HG03103 (cell line): Measurements from ENCODE around the gene DPM1.
"Not testable (repeated sequence)": the region's sequence is repeated elsewhere in the genome, so short reads cannot be mapped to it uniquely, and the experiment has no call there.

Experiments
- ATAC-seq: cut with Tn5 transposase; IDR thresholded peaks from one replicate; pipeline ENCODE4 v1.9.1; 2021; ENCODE audit warnings: low read depth; ENCODE audit not compliant: unreplicated experiment

Gene DPM1

DNA sequence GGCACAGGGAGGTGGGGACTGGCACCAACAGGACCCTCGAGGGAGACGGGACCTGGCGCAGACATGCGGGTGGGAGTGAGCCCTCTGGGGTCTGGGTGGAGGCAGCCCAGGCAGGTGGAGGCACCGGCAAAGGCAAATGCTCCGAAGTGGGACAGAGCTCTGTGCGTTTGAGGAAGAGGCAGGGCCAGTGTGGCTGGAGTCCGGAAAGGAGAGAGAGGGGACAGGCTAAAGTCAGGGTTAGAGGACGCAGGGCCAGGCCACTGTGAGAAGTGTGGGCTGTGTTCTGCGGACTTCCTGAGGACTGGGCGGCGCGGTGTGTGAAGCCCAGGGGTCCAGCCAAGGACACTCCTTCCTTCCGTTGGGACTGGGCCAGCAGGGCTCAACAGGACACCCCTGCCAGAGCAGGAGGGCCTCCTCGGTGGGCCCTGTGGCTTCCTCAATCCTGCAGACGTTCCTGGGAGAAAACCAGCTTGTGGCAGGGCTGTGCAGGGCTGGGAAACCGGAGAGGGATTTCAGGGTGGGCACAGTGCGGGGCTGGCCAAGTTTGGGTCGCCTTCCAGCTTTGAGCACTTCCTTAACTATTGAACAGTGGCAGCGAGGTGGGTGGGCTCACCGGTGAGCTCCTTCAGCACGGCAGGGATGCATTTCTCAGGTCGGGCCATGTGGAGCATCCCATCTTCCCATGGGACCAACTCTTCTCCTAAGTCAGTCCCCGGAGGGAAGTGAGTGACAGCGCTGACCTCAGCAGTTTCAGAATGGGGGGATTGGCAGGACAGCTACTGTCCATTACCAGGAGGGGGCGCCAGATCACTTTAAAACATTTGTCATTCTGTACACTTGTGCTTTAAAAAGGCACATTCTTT lies 22.8 kb upstream of the DPM1 start:
- no peak for ATAC-seq

DNA sequence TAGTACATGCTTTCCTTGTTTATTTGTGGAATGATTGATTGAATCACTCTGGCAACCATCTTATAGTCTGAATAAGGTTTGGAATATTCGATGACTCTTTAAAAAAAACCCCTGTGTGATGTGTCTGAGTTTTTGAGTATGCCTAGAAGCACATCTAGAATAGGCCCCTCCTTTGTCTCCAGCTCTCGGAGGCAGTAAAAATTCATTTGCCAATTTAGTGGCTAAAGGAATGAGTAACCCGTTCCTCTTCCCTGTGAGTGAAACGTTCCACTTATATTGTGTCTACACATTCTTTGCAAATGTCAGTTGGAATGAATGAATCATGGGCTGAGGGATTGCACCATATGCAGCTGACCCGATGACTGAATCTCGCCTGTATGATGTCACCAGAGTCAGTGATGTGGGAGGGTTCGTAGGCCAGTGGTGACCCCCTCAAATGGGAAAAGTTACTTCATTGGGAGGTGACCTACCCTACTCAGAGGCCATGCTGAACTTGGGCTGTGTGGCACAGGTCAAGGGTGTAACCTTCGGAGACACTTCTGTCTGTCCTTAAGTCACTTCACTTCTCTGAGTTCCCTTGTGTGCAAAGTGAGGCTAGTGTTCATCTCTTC lies 21.8 kb upstream of the DPM1 start:
- no peak for ATAC-seq

DNA sequence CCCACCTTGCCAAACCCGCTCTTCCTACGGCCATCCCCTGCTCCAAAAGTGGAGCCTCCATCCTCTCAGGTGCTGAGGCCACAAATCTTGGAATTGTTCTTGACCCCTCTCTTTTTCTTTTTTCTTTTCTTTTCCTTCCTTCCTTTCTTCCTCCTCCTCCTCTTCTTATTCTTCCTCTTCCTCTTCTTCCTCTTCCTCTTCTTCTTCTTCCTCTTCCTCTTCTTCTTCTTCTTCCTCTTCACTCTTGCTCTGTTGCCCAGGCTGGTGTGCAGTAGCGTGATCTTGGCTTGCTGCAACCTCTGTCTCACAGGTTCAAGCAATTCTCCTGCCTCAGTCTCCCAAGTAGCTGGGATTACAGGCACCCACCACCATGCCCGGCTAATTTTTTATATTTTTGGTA lies 20.2 kb upstream of the DPM1 start:
- ATAC-seq = not testable (repeated sequence)

DNA sequence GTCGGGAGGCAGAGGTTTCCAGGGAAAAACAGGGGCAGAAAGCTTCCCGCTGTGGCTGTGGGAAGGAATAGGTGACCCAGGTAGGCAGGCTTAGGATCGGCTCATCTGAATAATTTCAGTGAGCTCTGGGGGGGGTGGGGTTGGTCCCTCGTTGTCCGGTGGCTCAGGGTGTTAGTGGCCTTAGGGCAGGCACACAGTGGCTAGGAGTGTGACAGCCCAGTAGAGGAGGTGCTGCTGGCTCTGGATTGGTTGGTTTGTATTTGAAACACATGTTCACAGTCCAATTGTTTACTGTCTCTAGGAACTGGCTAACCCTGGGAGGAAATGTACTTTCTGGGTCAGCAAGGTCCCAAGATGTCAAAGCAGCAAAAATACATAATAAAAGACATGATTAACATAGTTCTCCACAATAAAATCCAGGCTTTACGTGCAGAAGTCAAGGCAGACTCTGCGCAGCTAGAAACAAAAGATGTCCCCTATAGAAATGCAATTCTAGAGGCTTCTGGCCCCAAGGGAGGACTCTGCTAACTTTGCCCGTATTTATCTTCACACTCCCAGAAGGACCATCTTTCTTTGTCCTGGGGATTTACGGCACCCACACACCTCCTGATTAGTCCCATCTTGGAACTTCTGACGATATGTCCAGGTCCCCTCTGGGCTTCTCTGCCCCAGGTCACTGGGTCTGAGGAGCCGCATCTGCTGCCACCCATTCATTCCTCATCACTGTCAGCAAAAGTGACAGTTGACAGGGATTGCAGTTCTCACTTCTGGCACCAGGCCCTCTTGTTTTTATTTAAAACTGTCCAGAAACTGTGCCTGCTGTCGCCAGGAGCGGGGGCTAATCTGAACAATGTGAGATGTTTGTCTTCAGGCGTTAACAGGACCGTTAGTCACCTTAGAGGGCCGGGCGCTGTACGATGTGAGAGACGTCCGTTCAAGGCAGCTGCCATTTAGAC lies 19.0 kb upstream of the DPM1 start:
- no peak for ATAC-seq

DNA sequence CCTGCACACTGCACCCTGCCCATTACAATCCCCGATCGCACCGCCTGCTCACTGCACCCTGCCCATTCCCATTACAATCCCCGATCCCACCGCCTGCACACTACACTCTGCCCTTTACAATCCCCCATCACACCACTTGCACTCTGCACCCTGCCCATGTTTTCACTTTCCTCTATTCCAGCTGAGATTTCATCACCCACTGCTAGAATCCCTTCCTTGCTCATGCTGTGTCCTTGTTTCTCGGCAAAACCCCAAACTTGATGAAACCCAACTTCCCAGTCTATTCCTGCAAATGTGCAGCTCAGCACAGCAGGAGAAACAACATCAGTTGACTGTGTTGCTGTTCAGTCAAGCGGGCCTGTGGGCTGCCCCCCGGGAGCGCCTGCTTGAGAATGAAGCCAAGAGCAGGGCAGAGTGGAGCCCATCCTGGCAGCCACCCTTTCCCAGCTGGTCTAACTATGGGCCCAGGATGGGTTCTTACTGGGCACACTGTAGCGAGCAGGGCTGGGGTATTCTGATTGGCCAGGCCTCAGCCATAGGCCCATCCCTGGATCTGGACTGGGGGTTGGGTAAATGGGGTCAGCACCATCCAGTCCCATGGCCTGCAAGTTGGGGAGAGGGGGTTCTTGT lies 17.5 kb upstream of the DPM1 start:
- ATAC-seq = no peak

DNA sequence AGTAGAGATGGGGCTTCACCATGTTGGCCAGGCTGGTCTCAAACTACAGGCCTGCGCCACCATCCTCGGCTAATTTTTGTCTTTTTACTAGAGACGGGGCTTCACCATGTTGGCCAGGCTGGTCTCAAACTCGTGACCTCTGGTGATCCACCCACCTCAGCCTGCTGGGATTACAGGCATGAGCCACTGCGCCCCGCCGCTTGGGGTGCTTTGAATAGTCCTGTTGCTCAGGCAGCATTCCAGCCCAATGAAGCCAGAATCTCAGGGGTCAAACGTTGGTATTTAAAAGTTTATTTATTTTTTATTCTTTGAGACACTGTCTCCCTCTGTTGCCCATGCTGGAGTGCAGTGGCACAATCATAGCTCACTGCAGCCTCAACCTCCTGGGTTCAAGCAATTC lies 11.6 kb upstream of the DPM1 start:
- ATAC-seq = no peak

DNA sequence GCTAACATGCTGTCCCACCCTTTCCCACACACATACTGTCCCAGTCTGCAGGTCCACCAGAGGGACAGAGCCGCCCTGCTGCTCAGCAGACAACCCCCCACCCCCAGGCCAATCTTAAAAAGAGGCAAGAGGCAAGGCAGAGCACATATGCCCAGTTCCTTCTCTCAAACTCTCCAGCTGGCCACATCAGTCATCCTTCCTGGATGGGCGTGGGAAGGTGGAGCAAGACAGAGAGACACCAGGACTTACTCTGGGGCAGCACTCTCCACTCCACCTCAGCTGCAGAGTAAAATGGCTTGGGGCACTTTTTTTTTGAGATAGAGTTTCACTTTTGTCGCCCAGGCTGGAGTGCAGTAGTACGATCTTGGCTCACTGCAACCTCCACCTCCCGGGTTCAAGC lies 11.1 kb upstream of the DPM1 start:
- ATAC-seq = no peak

DNA sequence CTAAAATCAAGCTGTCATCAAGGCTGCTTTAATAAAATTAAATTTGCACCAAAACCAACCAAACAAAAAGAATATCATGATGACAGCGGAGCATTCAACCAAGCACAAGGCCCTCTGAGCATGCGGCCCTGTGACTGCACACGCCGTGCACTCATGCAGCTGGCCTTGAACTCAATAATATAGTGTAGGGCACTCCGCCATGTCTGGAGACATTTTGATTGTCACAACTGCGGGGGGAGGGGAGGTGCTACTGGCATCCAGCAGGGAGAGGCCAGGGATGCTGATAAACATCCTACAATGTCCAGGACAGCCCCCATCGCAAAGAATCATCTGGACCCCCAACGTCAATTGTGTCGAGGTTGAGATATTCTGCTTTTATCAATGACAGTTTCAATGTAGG lies 10.0 kb upstream of the DPM1 start:
- ATAC-seq = no peak

DNA sequence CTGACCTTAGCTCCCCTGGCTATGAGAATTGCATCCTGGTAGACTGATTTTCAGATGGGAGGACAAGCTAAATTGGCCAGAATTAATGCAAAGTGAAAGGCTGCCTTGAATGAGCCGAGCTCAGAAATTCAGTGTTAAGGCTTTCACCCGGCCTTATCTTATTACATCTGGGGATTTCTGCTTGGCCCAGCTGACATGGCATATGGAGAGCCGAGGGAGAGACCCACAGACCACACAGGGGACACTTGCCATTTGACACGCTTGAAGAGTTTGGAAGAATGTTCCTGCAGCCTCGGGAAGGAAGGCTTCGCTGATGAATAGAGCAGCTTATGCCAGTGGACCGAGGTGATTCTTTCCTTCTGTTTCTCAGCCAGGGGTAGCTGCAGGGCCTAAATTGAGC lies 9.3 kb upstream of the DPM1 start:
- no peak for ATAC-seq

DNA sequence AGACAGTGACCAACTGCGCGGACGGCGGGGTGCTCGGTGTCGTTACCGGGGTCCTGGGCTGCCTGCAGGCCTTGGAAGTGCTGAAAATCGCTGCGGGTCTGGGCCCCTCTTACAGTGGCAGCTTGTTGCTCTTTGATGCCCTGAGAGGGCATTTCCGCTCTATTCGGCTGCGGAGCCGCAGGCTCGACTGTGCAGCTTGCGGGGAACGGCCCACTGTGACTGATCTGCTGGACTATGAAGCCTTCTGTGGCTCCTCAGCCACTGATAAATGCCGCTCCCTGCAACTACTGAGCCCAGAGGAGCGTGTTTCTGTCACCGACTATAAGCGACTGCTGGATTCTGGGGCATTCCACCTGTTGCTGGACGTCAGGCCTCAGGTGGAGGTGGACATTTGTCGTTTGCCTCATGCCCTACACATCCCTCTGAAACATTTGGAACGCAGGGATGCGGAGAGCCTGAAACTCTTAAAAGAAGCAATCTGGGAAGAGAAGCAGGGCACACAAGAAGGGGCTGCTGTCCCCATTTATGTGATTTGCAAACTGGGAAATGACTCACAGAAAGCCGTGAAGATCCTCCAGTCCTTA lies 1.3 kb upstream of the DPM1 start:
- ATAC-seq = no peak

DNA sequence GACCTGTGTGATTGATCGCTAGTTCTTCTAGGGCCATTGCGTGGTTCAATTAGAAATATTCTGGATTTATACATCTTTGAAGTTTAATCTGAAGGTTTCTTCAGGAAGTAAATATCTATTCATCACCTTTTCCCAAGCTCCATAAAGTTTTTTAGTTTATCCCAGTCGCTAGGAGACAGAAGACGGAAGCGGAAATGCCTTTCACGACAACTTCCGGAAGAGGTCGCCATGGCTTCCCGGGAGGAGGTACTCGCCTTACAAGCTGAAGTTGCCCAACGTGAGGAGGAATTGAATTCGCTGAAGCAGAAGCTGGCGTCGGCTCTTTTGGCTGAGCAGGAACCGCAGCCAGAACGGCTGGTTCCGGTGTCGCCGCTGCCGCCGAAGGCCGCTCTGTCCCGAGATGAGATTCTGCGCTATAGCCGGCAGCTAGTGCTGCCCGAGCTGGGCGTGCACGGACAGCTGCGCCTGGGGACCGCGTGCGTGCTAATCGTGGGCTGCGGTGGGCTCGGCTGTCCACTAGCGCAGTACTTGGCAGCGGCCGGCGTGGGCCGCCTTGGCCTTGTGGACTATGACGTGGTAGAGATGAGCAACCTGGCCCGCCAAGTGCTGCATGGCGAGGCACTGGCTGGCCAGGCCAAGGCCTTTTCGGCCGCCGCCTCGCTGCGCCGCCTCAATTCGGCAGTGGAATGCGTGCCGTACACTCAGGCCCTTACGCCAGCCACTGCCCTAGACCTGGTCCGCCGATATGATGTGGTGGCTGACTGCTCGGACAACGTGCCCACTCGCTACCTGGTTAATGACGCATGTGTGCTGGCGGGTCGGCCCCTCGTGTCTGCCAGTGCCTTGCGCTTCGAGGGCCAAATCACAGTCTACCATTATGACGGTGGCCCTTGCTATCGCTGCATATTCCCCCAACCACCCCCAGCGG lies 547 bp upstream of the DPM1 start, which contains the start of gene MOCS3:
TSS of gene MOCS3 (plus strand) at position 204 of the 928 bp plus-strand sequence. CDS start at position 229, 25 bp downstream.
- ATAC-seq = peak; percentile 70

DNA sequence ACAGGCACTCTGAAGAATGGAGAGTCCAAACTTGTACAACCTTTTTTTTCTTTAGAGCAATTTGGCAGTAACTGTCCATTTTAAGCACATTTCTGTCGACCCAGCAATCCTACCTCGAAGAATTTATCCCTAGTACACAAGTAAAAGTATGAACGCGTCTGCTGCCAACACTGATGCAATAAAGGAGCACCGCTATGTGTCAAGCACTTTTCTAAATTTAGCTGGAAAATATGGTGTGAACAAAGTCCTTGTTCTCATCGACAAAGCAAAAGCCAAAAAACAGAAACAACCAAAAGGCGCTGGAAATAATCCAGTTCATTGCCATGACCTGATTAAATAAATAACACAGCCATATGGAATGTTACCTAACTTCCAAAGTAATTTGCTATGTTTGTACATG lies 1.1 kb downstream of the DPM1 start:
- ATAC-seq = no peak

DNA sequence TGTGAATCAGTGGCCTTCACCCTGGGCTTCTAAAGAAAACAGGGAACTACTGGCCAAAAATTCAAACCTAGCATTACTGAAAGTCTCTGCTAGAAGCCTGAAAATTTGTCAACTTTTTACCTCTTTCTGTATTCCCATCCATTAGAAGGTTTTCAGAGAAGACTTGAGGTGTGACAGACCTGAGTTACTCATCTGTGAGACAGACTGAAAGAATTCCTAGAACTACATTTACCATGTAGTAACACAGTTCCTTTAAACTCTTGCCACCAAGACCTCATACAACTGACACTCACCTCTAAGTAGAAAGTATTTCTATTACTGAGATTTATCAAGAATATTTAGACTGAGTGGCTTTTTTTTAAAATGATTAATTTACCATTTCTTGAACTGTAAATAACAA lies 4.5 kb downstream of the DPM1 start:
- ATAC-seq = no peak

DNA sequence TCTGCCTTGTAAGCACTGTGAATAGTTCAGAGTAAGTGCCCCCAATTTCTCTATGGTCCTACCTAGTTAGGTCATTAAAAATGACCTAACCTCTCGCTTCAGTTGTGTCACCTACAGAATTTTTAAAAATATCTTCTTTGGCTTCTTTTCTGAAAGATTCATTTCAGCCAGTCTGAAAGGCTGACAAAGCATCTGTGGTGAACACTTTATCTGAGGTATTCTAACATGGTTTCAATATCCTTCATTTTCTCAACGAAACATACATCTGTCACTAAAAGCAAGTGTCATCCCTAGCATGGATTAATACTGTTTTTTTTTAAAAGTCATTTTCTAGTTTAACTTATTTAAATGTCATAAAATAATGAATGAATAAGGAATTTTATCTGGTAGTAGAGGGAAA lies 5.1 kb downstream of the DPM1 start:
- ATAC-seq = no peak

DNA sequence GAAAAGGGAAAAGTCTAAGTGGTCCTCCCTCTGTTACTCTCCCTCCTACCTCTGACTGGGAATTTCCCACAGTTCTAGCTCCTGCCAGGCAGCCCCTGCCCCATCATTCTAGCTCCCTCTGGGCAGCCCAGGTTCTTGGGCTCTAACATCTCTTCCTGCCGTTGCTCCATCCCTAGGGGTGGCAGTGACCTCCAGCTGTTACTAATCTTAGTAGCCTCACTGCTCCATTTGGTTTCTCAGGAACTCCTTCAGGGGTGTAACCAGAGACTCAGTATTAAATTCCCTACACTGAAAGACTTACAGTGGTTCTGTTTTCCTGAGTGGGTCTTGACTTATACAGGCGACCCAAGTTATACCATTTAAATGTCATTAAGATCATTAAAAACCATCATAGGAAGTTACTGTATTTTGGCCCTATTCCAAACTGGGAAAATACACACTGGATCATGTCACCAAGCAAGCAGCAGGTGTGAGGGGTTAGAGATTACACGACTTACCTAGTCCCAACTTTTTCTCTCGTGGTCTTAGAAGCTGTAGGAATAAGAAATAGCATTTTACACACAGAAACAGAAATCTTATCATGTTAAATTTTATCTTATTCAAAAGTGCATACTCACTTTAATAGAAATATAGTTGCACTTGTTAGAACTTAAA lies 10.1 kb downstream of the DPM1 start:
- no peak for ATAC-seq

DNA sequence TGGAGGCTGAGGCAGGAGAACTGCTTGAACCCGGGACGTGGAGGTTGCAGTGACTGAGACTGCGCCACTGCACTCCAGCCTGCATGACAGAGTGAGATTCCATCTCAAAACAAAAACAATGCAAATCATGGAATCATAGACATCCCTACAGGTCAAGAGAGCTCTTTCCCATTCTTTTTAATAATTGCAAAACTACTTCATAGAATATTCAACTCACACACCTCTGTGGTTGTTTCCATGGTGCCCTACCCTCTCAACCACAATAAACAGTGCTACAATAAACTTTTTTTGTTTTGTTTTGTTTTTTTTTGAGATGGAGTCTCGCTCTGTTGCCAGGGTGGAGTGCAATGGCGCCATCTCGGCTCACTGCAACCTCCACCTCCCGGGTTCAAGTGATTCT lies 15.3 kb downstream of the DPM1 start:
- no peak for ATAC-seq

DNA sequence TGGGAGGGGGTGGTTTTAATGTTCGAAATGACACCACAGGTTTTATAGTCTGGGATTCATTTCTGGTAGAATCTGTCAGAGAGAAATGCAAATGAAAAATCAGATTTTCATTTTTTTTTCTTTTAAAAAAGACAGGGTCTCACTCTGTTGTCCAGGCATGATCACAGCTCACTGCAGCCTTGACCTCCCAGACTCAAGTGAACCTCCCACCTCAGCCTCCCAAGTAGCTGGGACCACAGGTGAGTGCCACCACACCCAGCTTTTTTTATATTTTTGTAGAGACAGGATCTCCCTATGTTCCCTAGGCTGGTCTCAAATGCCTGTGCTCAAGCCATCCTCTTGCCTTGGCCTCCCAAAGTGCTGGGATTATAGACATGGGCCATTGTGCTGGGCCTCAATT lies 24.7 kb downstream of the DPM1 start:
- ATAC-seq = no peak

DNA sequence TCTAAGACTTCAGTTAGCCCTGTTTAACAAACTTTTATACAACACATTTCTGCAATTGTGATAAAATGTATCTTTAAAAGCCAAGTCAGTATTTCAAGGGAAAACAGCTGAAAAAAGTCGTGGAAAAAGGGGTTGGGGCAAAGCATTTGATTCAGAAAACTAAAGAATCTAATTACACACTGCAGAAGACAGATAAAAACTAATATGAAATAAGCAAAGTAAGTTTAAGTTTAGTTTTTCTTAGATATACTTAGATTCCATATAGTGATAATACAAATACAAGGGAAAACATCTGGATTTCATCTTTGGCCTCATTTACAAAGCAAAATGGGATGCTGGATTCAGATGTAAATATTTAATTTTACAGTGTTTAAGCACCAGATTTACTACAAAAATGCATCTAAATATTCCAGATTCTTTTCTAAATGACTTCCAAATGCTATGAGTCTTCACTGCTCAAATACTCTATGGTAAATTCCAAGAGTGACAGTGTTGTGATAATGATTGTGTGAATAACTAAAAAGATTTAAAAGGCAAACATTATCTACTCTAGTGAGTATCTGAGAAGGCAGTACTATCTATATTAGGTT lies 25.5 kb downstream of the DPM1 start:
- ATAC-seq = no peak
